Eye (tissue), 1 donor: ENCODE measurements around the gene AIF1L.
A peak's percentile ranks its signal among the peaks of the same experiment; 100 is the strongest.
"Not testable (repeated sequence)": the region's sequence is repeated elsewhere in the genome, so short reads cannot be mapped to it uniquely, and the experiment has no call there.

Source experiments
- DNase-seq: peaks from one replicate; pipeline ENCODE4 v3.0.0-alpha.2; 2015

AIF1L gene

GRCh38 chr9:131125038-131125287 is 28.6 kb downstream of the AIF1L start:
- DNase-seq, result no peak

- peak; percentile 100 for DNase-seq
Measured at GRCh38 chr9:131125288-131126058, 29.1 kb downstream of the AIF1L start, which contains the start of gene NUP214. TSS of gene NUP214 (plus strand) at chr9:131125586. CDS start at chr9:131125705, 119 bp downstream.

GRCh38 chr9:131126059-131126426 is 29.7 kb downstream of the AIF1L start:
- DNase-seq, result no peak

GRCh38 chr9:131129183-131129582 is 32.9 kb downstream of the AIF1L start:
- DNase-seq, result no peak

GRCh38 chr9:131138676-131139075 is 42.3 kb downstream of the AIF1L start:
- DNase-seq, result no peak

GRCh38 chr9:131140112-131140511 is 43.8 kb downstream of the AIF1L start:
- DNase-seq, result no peak

- no peak for DNase-seq
Measured at GRCh38 chr9:131140550-131140949, 44.2 kb downstream of the AIF1L start.

GRCh38 chr9:131142160-131142559 is 45.8 kb downstream of the AIF1L start:
- no peak for DNase-seq

- DNase-seq, result no peak
Measured at GRCh38 chr9:131144201-131144600, 47.9 kb downstream of the AIF1L start.

GRCh38 chr9:131145245-131145644 is 48.9 kb downstream of the AIF1L start:
- no peak for DNase-seq

- DNase-seq, result no peak
Measured at GRCh38 chr9:131146186-131146585, 49.9 kb downstream of the AIF1L start.

GRCh38 chr9:131148276-131148675 is 51.9 kb downstream of the AIF1L start:
- DNase-seq, result no peak

- no peak for DNase-seq
Measured at GRCh38 chr9:131148966-131149687, 52.8 kb downstream of the AIF1L start.

- no peak for DNase-seq
Measured at GRCh38 chr9:131149688-131150053, 53.3 kb downstream of the AIF1L start.

- no peak for DNase-seq
Measured at GRCh38 chr9:131153595-131153994, 57.3 kb downstream of the AIF1L start.

GRCh38 chr9:131158673-131159072 is 62.3 kb downstream of the AIF1L start:
- DNase-seq, result not testable (repeated sequence)

- no peak for DNase-seq
Measured at GRCh38 chr9:131160416-131161112, 64.2 kb downstream of the AIF1L start.

- DNase-seq, result no peak
Measured at GRCh38 chr9:131161585-131161984, 65.3 kb downstream of the AIF1L start.

GRCh38 chr9:131162886-131163285 is 66.6 kb downstream of the AIF1L start:
- no peak for DNase-seq

- DNase-seq, result no peak
Measured at GRCh38 chr9:131165523-131165922, 69.2 kb downstream of the AIF1L start.

GRCh38 chr9:131167146-131167692 is 70.9 kb downstream of the AIF1L start:
- DNase-seq, result no peak

GRCh38 chr9:131167936-131168335 is 71.6 kb downstream of the AIF1L start:
- DNase-seq, result no peak

GRCh38 chr9:131169563-131170240 is 73.4 kb downstream of the AIF1L start:
- DNase-seq, result no peak
